WTC11 (cell line): ENCODE measurements around the gene RMI1.

Experiments used
- CBFB ChIP-seq: sonication (generic); formaldehyde crosslinking; IDR thresholded peaks from 2 replicates; pipeline ENCODE4 v1.8.1; 2022; ENCODE audit warnings: mild to moderate bottlenecking, low read depth, missing genetic modification reagents
- CREB1 ChIP-seq: sonication (generic); formaldehyde crosslinking; IDR thresholded peaks from 2 replicates; pipeline ENCODE4 v1.8.0; 2023; ENCODE audit warnings: mild to moderate bottlenecking, missing genetic modification reagents
- FOXJ3 ChIP-seq: sonication (generic); formaldehyde crosslinking; IDR thresholded peaks from 2 replicates; pipeline ENCODE4 v1.9.0; 2021; ENCODE audit warnings: missing genetic modification reagents, mild to moderate bottlenecking, borderline replicate concordance
- ZBTB21 ChIP-seq: sonication (generic); formaldehyde crosslinking; IDR thresholded peaks from 2 replicates; pipeline ENCODE4 v1.8.1; 2023; ENCODE audit warnings: mild to moderate bottlenecking, missing genetic modification reagents, borderline replicate concordance
- TF ChIP-seq, protein P1 (sequence below): sonication (generic); formaldehyde crosslinking; conservative IDR thresholded peaks from 2 replicates; pipeline ENCODE4 v1.8.1; 2022; ENCODE audit warnings: mild to moderate bottlenecking, missing genetic modification reagents
- TF ChIP-seq, protein P2 (sequence below): fragments of 200-600 bp; IDR thresholded peaks from 2 replicates; pipeline ENCODE4 v1.8.0; 2022; ENCODE audit warnings: antibody characterized with exemption
- TF ChIP-seq, protein P3 (sequence below): fragments of 250-450 bp; sonication (Bioruptor Pico); IDR thresholded peaks from 2 replicates; pipeline ENCODE4 v1.9.0; 2021; ENCODE audit warnings: mild to moderate bottlenecking

DNA sequence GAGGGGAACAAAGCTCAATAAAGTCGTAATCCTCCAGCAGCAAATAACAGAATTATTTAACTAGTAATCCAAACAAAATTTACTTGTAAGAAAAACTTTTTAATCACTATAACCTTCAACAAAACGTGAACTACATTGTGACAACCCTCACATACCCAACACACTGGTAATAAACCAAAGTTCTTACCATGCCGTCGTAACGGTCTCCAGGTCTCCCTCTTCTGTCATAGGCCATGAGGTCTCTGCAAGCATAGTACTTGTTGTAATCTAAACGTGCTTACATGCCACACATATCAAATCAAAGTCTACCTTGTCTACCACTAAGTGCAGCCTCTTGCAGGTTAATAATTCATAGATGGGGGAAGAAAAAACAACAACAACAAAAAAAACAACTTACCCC, 9.1 kb upstream of the RMI1 start:
- TF ChIP-seq, protein P1, sequence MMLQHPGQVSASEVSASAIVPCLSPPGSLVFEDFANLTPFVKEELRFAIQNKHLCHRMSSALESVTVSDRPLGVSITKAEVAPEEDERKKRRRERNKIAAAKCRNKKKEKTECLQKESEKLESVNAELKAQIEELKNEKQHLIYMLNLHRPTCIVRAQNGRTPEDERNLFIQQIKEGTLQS (CRISPR knock-in tag) = no peak
- TF ChIP-seq CBFB (CRISPR knock-in tag) (no peak), ZBTB21 (CRISPR knock-in tag) (no peak), FOXJ3 (CRISPR knock-in tag) (no peak), CREB1 (CRISPR knock-in tag) (no peak)
- TF ChIP-seq, protein P2, sequence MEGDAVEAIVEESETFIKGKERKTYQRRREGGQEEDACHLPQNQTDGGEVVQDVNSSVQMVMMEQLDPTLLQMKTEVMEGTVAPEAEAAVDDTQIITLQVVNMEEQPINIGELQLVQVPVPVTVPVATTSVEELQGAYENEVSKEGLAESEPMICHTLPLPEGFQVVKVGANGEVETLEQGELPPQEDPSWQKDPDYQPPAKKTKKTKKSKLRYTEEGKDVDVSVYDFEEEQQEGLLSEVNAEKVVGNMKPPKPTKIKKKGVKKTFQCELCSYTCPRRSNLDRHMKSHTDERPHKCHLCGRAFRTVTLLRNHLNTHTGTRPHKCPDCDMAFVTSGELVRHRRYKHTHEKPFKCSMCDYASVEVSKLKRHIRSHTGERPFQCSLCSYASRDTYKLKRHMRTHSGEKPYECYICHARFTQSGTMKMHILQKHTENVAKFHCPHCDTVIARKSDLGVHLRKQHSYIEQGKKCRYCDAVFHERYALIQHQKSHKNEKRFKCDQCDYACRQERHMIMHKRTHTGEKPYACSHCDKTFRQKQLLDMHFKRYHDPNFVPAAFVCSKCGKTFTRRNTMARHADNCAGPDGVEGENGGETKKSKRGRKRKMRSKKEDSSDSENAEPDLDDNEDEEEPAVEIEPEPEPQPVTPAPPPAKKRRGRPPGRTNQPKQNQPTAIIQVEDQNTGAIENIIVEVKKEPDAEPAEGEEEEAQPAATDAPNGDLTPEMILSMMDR = no peak
- TF ChIP-seq, protein P3, sequence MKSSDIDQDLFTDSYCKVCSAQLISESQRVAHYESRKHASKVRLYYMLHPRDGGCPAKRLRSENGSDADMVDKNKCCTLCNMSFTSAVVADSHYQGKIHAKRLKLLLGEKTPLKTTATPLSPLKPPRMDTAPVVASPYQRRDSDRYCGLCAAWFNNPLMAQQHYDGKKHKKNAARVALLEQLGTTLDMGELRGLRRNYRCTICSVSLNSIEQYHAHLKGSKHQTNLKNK (CRISPR knock-in tag) = no peak
